Thyroid gland (tissue), 4 donors: ENCODE measurements around the gene HDGFL3. TPM values are rescaled to one million over a fixed set of nuclear protein-coding genes. Genes with fewer than 3 reads are reported as not detected.
A peak's percentile ranks its signal among the peaks of the same experiment; 100 is the strongest.

Source experiments
- DNase-seq, 2 donors: peaks; one replicate each; pipeline ENCODE4 v3.0.0-alpha.2; 2019
- H3K27ac ChIP-seq, 3 donors: fragments of 200-600 bp; sonication (generic); 1 replicate in 2 of 3; 2 replicates in 1 of 3; pipeline ENCODE4 v1.5.1; 2016 to 2019; ENCODE audit warnings: mild to moderate bottlenecking in 1 of 3, moderate library complexity in 1 of 3
- H3K27me3 ChIP-seq: fragments of 200-600 bp; sonication (generic); one replicate; pipeline ENCODE4 v1.5.1; 2019
- H3K36me3 ChIP-seq, 2 donors: fragments of 200-600 bp; sonication (generic); one replicate each; pipeline ENCODE4 v1.5.1; 2016 to 2019
- H3K4me1 ChIP-seq, 2 donors: fragments of 200-600 bp; sonication (generic); one replicate each; pipeline ENCODE4 v1.5.1; 2017 to 2019
- H3K4me3 ChIP-seq, 3 donors: fragments of 200-600 bp; sonication (generic); replicated peaks in 1 of 3; 1 replicate in 2 of 3; 2 replicates in 1 of 3; pipeline ENCODE4 v1.5.1; 2016; ENCODE audit warnings: mild to moderate bottlenecking in 1 of 3
- H3K9me3 ChIP-seq: fragments of 200-600 bp; sonication (generic); one replicate; pipeline ENCODE4 v1.5.1; 2017
- CTCF ChIP-seq, 6 experiments: fragments of 200-600 bp in 3 of 6; fragments of 450-650 bp in 3 of 6; sonication (generic) in 3 of 6; IDR thresholded peaks; one replicate each; pipeline ENCODE4 v1.5.1; 2016 to 2019; ENCODE audit warnings: antibody characterized with exemption in 6 of 6, mild to moderate bottlenecking in 2 of 6, inconsistent platforms in 1 of 6, moderate library complexity in 1 of 6
- POLR2A ChIP-seq, 2 donors: fragments of 450-650 bp; IDR thresholded peaks; one replicate each; pipeline ENCODE4 v1.6.1; 2017; ENCODE audit warnings: antibody characterized with exemption in 2 of 2, mild to moderate bottlenecking in 2 of 2, moderate library complexity in 1 of 2
- WGBS, 2 donors: methylation state at CpG; one replicate each; pipeline ENCODE4 v1.1.5; 2017; 5-methylcytosine and 5-hydroxymethylcytosine counted together
- intact Hi-C: fragments of 100-400 bp; cut with DNase I; formaldehyde crosslinking; loops from one replicate; pipeline ENCODE4 v1.15.1; 2023
- total RNA-seq, 4 donors: library from RNA; depleted of rRNA; stranded (reverse); fragments of >200 nt; gene quantifications; one replicate each; pipeline ENCODE4 v1.2.3, GENCODE V29; 2016

Gene HDGFL3
- total RNA-seq, 4 donors from 2014 or later = 26.8 to 53.2 (median 41.5) TPM

GRCh38 chr15:83210619-83211018 lies 3.0 kb upstream of the HDGFL3 start:
- no peak for TF ChIP-seq CTCF (IDR thresholded peaks at IDR 0.05)
- no peak for TF ChIP-seq POLR2A (IDR thresholded peaks at IDR 0.05)
- H3K4me3 ChIP-seq = no peak overlapping the region
- H3K27me3 ChIP-seq = no peaks in the 10 kb centered on the region
- peaks cover 2 to 13% of the 10 kb centered on the region in 2 donors for H3K4me1 ChIP-seq
- H3K9me3 ChIP-seq = no peaks in the 10 kb centered on the region
- H3K36me3 ChIP-seq = no peaks in the 10 kb centered on the region
- 24 to 26% methylated on average over 3 of the region's 3 CpGs for WGBS, 2 donors
- H3K27ac ChIP-seq = no peak overlapping the region
- intact Hi-C loops = loop anchor here (10.0 kb wide), 1 partner anchor 206 kb away; no protein-coding TSS in a partner anchor
- peak; percentile 71 to 73 for DNase-seq

GRCh38 chr15:83209333-83209732 lies 1.7 kb upstream of the HDGFL3 start:
- Histone ChIP-seq H3K27ac (no peak overlapping the region), H3K27me3 (no peaks in the 10 kb centered on the region), H3K4me3 (no peak overlapping the region), H3K36me3 (no peaks in the 10 kb centered on the region), H3K9me3 (no peaks in the 10 kb centered on the region), H3K4me1 (peaks cover 12 to 26% of the 10 kb centered on the region in 2 donors)
- WGBS, 2 donors = 81% methylated on average over 5 of the region's 5 CpGs
- DNase-seq = no peak
- no peak for TF ChIP-seq CTCF (IDR thresholded peaks at IDR 0.05)
- no peak for TF ChIP-seq POLR2A (IDR thresholded peaks at IDR 0.05)
- intact Hi-C loops = loop anchor here (10.0 kb wide), 1 partner anchor 145 kb away; the partner anchor contains the start of gene BTBD1

- no peaks in the 10 kb centered on the region for H3K27me3 ChIP-seq
- 17 to 18% methylated on average over 11 of the region's 11 CpGs for WGBS, 2 donors
- no peaks in the 10 kb centered on the region for H3K36me3 ChIP-seq
- DNase-seq = no peak
- intact Hi-C loops = loop anchor here (10.0 kb wide), 1 partner anchor 144 kb away; the partner anchor contains the start of gene BTBD1
- peaks cover 12 to 26% of the 10 kb centered on the region in 2 donors for H3K4me1 ChIP-seq
- H3K4me3 ChIP-seq = peak overlapping the region in 2 of 3 donors; percentile 48 to 96
- peak in 1 of 6 experiments; percentile 35 for TF ChIP-seq CTCF (IDR thresholded peaks at IDR 0.05)
- no peak for TF ChIP-seq POLR2A (IDR thresholded peaks at IDR 0.05)
- peak overlapping the region; percentile 33 to 96 (median 90) for H3K27ac ChIP-seq
- H3K9me3 ChIP-seq = no peaks in the 10 kb centered on the region
Observed at GRCh38 chr15:83208367-83208661, 691 bp upstream of the HDGFL3 start.

GRCh38 chr15:83207009-83207659 lies 489 bp downstream of the HDGFL3 start:
- DNase-seq = peak; percentile 47 to 51
- H3K4me3 ChIP-seq = peak overlapping the region; percentile 41 to 99 (median 96)
- H3K27ac ChIP-seq = peak overlapping the region; percentile 90 to 96 (median 91)
- H3K27me3 ChIP-seq = no peaks in the 10 kb centered on the region
- peaks cover 12 to 29% of the 10 kb centered on the region in 2 donors for H3K4me1 ChIP-seq
- WGBS, 2 donors = 0% methylated on average over 15 to 23 of the region's 93 CpGs
- intact Hi-C loops = loop anchor here (10.0 kb wide), 1 partner anchor 142 kb away; the partner anchor contains the start of gene BTBD1
- no peaks in the 10 kb centered on the region for H3K9me3 ChIP-seq
- TF ChIP-seq CTCF (IDR thresholded peaks at IDR 0.05) (no peak), POLR2A (IDR thresholded peaks at IDR 0.05) (peak in 1 of 2 donors; percentile 40)
- H3K36me3 ChIP-seq = no peaks in the 10 kb centered on the region

GRCh38 chr15:83206526-83207008 lies 1.1 kb downstream of the HDGFL3 start:
- Histone ChIP-seq H3K27me3 (no peaks in the 10 kb centered on the region), H3K36me3 (no peaks in the 10 kb centered on the region), H3K4me3 (peak overlapping the region; percentile 41 to 99 (median 96)), H3K4me1 (peaks cover 14 to 35% of the 10 kb centered on the region in 2 donors), H3K9me3 (no peaks in the 10 kb centered on the region), H3K27ac (peak overlapping the region; percentile 90 to 96 (median 91))
- no peak for TF ChIP-seq CTCF (IDR thresholded peaks at IDR 0.05)
- TF ChIP-seq POLR2A (IDR thresholded peaks at IDR 0.05) = no peak
- WGBS, 2 donors = 1% methylated on average over 14 to 22 of the region's 25 CpGs
- peak in 1 of 2 donors; percentile 43 for DNase-seq
- intact Hi-C loops = loop anchor here (10.0 kb wide), 1 partner anchor 142 kb away; the partner anchor contains the start of gene BTBD1
